ENCODE data around the gene TMEM44. TPM values are rescaled to one million over a fixed set of nuclear protein-coding genes. Genes with fewer than 3 reads are reported as not detected.

Gene TMEM44
- total RNA-seq = 12.4 TPM
- long read RNA-seq, partial matches to known transcripts = 1 of 11 reads
- long read RNA-seq, other reads (novel, unspliced or antisense) = 9 of 11 reads

GRCh38 chr3:194633349-194634004, at the start of gene TMEM44:
Gene TMEM44, minus strand, starts transcription at chr3:194633419. Its CDS starts 204 bp downstream, at chr3:194633215.
- DNase-seq (ENCODE audit: low spot score) = peak; percentile 93

- no peak for DNase-seq (ENCODE audit: low spot score)
Measured at GRCh38 chr3:194682694-194683310, 49.6 kb upstream of the TMEM44 start.

- no peak for DNase-seq (ENCODE audit: low spot score)
Measured at GRCh38 chr3:194682189-194682693, 49.0 kb upstream of the TMEM44 start.

GRCh38 chr3:194680888-194681615, 47.8 kb upstream of the TMEM44 start:
- DNase-seq (ENCODE audit: low spot score) = no peak

- DNase-seq (ENCODE audit: low spot score) = no peak
Measured at GRCh38 chr3:194676471-194676870, 43.3 kb upstream of the TMEM44 start.

GRCh38 chr3:194675680-194676079, 42.5 kb upstream of the TMEM44 start:
- no peak for DNase-seq (ENCODE audit: low spot score)

GRCh38 chr3:194675081-194675640, 41.9 kb upstream of the TMEM44 start:
- DNase-seq (ENCODE audit: low spot score) = no peak

GRCh38 chr3:194673761-194674160, 40.5 kb upstream of the TMEM44 start:
- DNase-seq (ENCODE audit: low spot score) = no peak

- no peak for DNase-seq (ENCODE audit: low spot score)
Measured at GRCh38 chr3:194672876-194673275, 39.7 kb upstream of the TMEM44 start.

- DNase-seq (ENCODE audit: low spot score) = peak; percentile 95
Measured at GRCh38 chr3:194671900-194672808, 38.9 kb upstream of the TMEM44 start, which contains the start of gene LSG1. Gene LSG1, minus strand, starts transcription at chr3:194672191. Its CDS starts 29 bp downstream, at chr3:194672162.

GRCh38 chr3:194671511-194671899, 38.3 kb upstream of the TMEM44 start:
- DNase-seq (ENCODE audit: low spot score) = no peak

GRCh38 chr3:194667363-194667762, 34.1 kb upstream of the TMEM44 start:
- no peak for DNase-seq (ENCODE audit: low spot score)

GRCh38 chr3:194664857-194665256, 31.6 kb upstream of the TMEM44 start:
- no peak for DNase-seq (ENCODE audit: low spot score)

- no peak for DNase-seq (ENCODE audit: low spot score)
Measured at GRCh38 chr3:194661946-194662345, 28.7 kb upstream of the TMEM44 start.

GRCh38 chr3:194661374-194661773, 28.2 kb upstream of the TMEM44 start:
- DNase-seq (ENCODE audit: low spot score) = no peak

- no peak for DNase-seq (ENCODE audit: low spot score)
Measured at GRCh38 chr3:194659778-194660177, 26.6 kb upstream of the TMEM44 start.

- no peak for DNase-seq (ENCODE audit: low spot score)
Measured at GRCh38 chr3:194658477-194659242, 25.4 kb upstream of the TMEM44 start.

GRCh38 chr3:194657439-194657838, 24.2 kb upstream of the TMEM44 start:
- no peak for DNase-seq (ENCODE audit: low spot score)

- no peak for DNase-seq (ENCODE audit: low spot score)
Measured at GRCh38 chr3:194654443-194654842, 21.2 kb upstream of the TMEM44 start.

GRCh38 chr3:194647747-194648146, 14.5 kb upstream of the TMEM44 start:
- DNase-seq (ENCODE audit: low spot score) = no peak
